ENCODE data around the gene MRM1. TPM values are rescaled to one million over a fixed set of nuclear protein-coding genes. Genes with fewer than 3 reads are reported as not detected.

MRM1 gene
- polyA plus RNA-seq, 2 of the 4 experiments (the other 2 are of a cell fraction): 12.7 to 21.7 TPM

- H3K4me2 ChIP-seq: no peak overlapping the region
- DNase-seq (ENCODE audit: low read depth in 1 of 2, low spot score in 1 of 2) (no peak), ATAC-seq (no peak), FAIRE-seq (no peak)
- no peak for TF ChIP-seq CEBPB (IDR thresholded peaks at IDR 0.05)
- no peak for TF ChIP-seq CBX8 (IDR thresholded peaks at IDR 0.05)
- TF ChIP-seq JUN (IDR thresholded peaks at IDR 0.05): no peak
- no peak for TF ChIP-seq MAX (IDR thresholded peaks at IDR 0.05)
- TF ChIP-seq RNF2 (IDR thresholded peaks at IDR 0.05; ENCODE audit: borderline replicate concordance, low read depth): no peak
- no peak for TF ChIP-seq RFX5 (IDR thresholded peaks at IDR 0.05)
- TF ChIP-seq GATA3 (IDR thresholded peaks at IDR 0.05; ENCODE audit: borderline replicate concordance): no peak
- no peak for TF ChIP-seq EP300 (IDR thresholded peaks at IDR 0.05)
- TF ChIP-seq PHF8 (IDR thresholded peaks at IDR 0.05; ENCODE audit: borderline replicate concordance, low read depth): no peak
- no peak for TF ChIP-seq HOXB13 (CRISPR knock-in tag; IDR thresholded peaks at IDR 0.05; ENCODE audit: low read depth)
- no peak for TF ChIP-seq NR3C1 (IDR thresholded peaks at IDR 0.05)
- TF ChIP-seq HOXA7 (CRISPR knock-in tag; IDR thresholded peaks at IDR 0.05): no peak
- no peak for TF ChIP-seq PBX3 (IDR thresholded peaks at IDR 0.05)
- no peak overlapping the region for H3K27ac ChIP-seq
- CTCF ChIA-PET: interaction anchor here (0.6 to 17.4 kb wide), 52 partner anchors 10 to 743 kb away, joined by 3 to 263 read pairs (median 4); partner anchors contain the start of gene MRM1
- 68% methylated on average over 8 of the region's 8 CpGs for WGBS (ENCODE audit: missing lambda C conversion rate)
- H3K4me3 ChIP-seq: no peak overlapping the region
- POLR2A ChIA-PET: no interaction called here
- no peaks in the 10 kb centered on the region for H3K4me1 ChIP-seq
- no peaks in the 10 kb centered on the region for H3K9me3 ChIP-seq
Observed at GRCh38 chr17:36629970-36630502, 28.7 kb downstream of the MRM1 start.

- no peaks in the 10 kb centered on the region for H3K4me1 ChIP-seq
- FAIRE-seq (no peak), DNase-seq (ENCODE audit: low read depth in 1 of 2, low spot score in 1 of 2) (no peak), ATAC-seq (no peak)
- no peak overlapping the region for H3K4me2 ChIP-seq
- ChIA-PET POLR2A (no interaction called here), CTCF (interaction anchor here (1.0 to 17.4 kb wide), 14 partner anchors 16 to 742 kb away, joined by 3 to 263 read pairs (median 10); partner anchors contain the start of gene MRM1)
- no peaks in the 10 kb centered on the region for H3K9me3 ChIP-seq
- H3K27ac ChIP-seq: no peak overlapping the region
- 43% methylated on average over 4 of the region's 4 CpGs for WGBS (ENCODE audit: missing lambda C conversion rate)
- no peak overlapping the region for H3K4me3 ChIP-seq
- TF ChIP-seq PHF8 (IDR thresholded peaks at IDR 0.05; ENCODE audit: borderline replicate concordance, low read depth) (no peak), CBX2 (IDR thresholded peaks at IDR 0.05; ENCODE audit: borderline replicate concordance, low read depth) (no peak), NR3C1 (IDR thresholded peaks at IDR 0.05) (no peak), POLR2A (IDR thresholded peaks at IDR 0.05; ENCODE audit: low read length) (no peak), BCL3 (IDR thresholded peaks at IDR 0.05) (no peak), CEBPB (IDR thresholded peaks at IDR 0.05) (no peak), ZFP36 (IDR thresholded peaks at IDR 0.05; ENCODE audit: borderline replicate concordance, partially characterized antibody) (no peak), HMGXB4 (CRISPR knock-in tag; IDR thresholded peaks at IDR 0.05; ENCODE audit: borderline replicate concordance) (no peak), GATA3 (IDR thresholded peaks at IDR 0.05; ENCODE audit: borderline replicate concordance) (no peak), MAZ (IDR thresholded peaks at IDR 0.05; ENCODE audit: borderline replicate concordance, low read depth, low read length) (no peak), FOXS1 (CRISPR knock-in tag; IDR thresholded peaks at IDR 0.05) (no peak), USF2 (IDR thresholded peaks at IDR 0.05) (no peak), MAX (IDR thresholded peaks at IDR 0.05) (no peak), ESRRA (IDR thresholded peaks at IDR 0.05; ENCODE audit: borderline replicate concordance, low read length) (no peak)
Observed at GRCh38 chr17:36631022-36631421, 29.6 kb downstream of the MRM1 start.
